Central memory CD8-positive, alpha-beta T cell (primary cell): ENCODE results near the gene GREB1L.

Experiments used
- ATAC-seq: fragments of 150-1000 bp; cut with Tn5 transposase; replicated peaks from 2 replicates; pipeline ENCODE4 v1.10.0; 2022; ENCODE audit warnings: mild to moderate bottlenecking, moderate FRiP score, moderate number of reproducible peaks; ENCODE audit not compliant: poor library complexity, severe bottlenecking; ENCODE audit errors: extremely low read depth
- DNase-seq, 2 donors: peaks; one replicate each; pipeline ENCODE4 v3.0.0; 2021; ENCODE audit warnings: low spot score in 2 of 2
- H3K27ac Mint-ChIP-seq: one replicate; pipeline ENCODE4 v1.8.0; 2022; ENCODE audit warnings: low read depth, mild to moderate bottlenecking, moderate library complexity, mixed read lengths
- H3K27me3 Mint-ChIP-seq: one replicate; pipeline ENCODE4 v1.8.0; 2022; ENCODE audit warnings: mixed read lengths
- H3K36me3 Mint-ChIP-seq: one replicate; pipeline ENCODE4 v1.8.0; 2022; ENCODE audit warnings: mild to moderate bottlenecking, moderate library complexity, mixed read lengths; ENCODE audit not compliant: insufficient read depth
- H3K4me1 Mint-ChIP-seq: one replicate; pipeline ENCODE4 v1.8.0; 2022; ENCODE audit warnings: mixed read lengths
- H3K4me3 Mint-ChIP-seq: one replicate; pipeline ENCODE4 v1.8.0; 2022; ENCODE audit warnings: mild to moderate bottlenecking, moderate library complexity, mixed read lengths
- H3K9me3 Mint-ChIP-seq: one replicate; pipeline ENCODE4 v1.8.0; 2022; ENCODE audit warnings: mixed read lengths

GREB1L gene

DNA sequence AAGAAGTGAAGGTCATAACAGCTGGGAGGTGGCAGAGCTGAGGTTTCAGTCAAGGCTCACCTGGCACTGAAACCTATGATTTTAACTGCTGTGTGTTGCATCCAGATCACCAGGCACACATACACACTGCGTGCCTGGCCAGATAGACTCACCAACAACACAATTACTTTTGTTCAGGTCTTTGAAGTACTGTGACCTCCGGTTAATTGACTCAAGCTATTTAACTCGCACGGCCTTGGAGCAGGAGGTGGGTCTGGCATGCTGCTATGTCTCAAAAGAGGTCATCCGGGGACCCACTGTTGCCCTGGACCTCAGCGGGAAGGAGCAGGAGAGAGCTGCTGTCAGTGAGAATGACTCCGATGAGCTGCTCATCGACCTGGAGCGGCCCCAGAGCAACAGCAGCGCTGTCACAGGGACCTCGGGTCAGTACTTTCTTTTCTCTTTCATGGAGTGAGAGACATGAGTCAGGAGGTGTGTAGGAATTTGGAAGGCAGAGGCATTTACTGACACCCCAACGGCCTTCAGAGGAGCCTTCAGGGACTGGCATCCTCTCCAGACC lies 254.3 kb downstream of the GREB1L start:
- no peak for DNase-seq
- H3K9me3 Mint-ChIP-seq = no peaks in the 10 kb centered on the region
- H3K36me3 Mint-ChIP-seq = no peaks in the 10 kb centered on the region
- H3K4me3 Mint-ChIP-seq = no peak overlapping the region
- H3K27me3 Mint-ChIP-seq = peaks cover 31% of the 10 kb centered on the region
- no peak for ATAC-seq
- no peaks in the 10 kb centered on the region for H3K4me1 Mint-ChIP-seq
- H3K27ac Mint-ChIP-seq = no peak overlapping the region

DNA sequence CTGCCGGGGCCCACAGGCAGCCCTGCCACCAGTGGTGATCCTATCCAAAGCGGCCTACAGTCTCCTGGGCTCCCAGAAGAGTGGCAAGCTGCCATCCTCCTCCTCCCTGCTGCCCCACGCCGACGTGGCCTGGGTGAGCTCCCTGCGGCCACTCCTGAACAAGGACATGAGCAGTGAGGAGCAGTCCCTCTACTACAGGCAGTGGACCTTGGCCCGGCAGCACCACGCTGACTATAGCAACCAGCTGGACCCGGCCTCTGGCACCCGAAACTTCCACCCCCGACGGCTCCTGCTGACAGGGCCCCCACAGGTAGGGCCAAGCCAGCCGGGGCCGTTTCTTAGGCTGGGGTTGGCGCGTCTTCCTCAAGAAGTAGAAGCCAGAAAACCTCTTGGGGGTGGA lies 258.0 kb downstream of the GREB1L start:
- Mint-ChIP-seq H3K4me3 (no peak overlapping the region), H3K4me1 (no peaks in the 10 kb centered on the region), H3K27ac (no peak overlapping the region), H3K27me3 (peaks cover 18% of the 10 kb centered on the region), H3K9me3 (no peaks in the 10 kb centered on the region), H3K36me3 (no peaks in the 10 kb centered on the region)
- no peak for DNase-seq
- no peak for ATAC-seq

DNA sequence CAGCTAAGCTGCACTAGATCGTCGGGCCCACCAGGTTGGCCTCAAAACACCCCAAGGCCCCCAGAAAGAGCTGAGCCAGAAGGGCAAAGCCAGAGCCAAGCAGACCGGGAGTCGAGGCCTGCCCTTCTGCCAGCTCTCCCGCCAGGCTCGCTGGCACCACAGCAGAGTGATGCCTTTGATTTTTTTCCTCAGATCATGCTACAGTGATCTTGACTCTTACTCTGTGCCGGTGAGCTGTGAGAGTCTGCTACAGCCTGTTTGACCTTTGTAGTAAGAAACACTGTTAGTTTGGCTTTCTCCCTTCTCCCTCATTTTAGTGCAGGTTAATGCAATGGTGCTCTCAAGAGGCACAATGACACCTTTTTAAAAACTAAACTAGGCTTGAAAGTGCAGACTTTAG lies 260.6 kb downstream of the GREB1L start:
- peaks cover 14% of the 10 kb centered on the region for H3K27me3 Mint-ChIP-seq

DNA sequence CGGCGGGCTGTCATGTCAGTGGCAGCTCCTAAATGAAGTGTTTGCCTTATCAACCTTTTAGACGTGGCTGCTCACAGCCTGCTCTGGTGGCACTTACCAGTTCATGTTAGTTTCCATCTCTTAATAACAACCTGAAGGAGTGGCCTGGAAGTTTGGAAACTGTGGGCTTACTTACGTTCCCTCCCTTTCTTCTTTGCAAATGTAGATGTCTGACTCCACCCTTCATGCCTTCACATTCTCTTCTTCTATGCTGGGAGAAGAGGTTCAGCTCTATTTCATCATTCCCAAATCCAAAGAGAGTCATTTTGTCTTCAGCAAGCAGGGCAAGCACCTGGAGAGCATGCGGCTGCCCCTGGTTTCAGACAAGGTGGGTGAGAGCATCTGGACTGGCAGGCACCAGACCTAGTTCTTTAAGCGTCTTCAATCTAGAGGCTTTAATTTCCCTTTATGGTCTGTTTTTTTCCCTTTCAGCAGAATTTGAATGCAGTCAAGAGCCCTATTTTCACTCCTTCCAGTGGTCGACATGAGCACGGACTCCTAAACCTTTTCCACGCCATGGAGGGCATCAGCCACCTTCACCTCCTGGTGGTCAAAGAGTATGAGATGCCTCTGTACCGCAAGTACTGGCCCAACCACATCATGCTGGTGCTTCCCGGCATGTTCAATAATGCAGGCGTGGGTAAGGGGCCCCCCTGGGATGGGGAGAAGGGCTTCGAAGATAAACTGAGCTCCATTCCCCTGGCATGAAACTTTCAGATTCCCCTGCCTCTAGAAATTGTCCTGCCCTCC lies 266.1 kb downstream of the GREB1L start:
- Mint-ChIP-seq H3K4me3 (no peak overlapping the region), H3K9me3 (no peaks in the 10 kb centered on the region)

More for the DNA sequence above, 260.6 kb downstream of the GREB1L start:
- Mint-ChIP-seq H3K36me3 (no peaks in the 10 kb centered on the region), H3K9me3 (no peaks in the 10 kb centered on the region), H3K27ac (no peak overlapping the region), H3K4me1 (no peaks in the 10 kb centered on the region), H3K4me3 (no peak overlapping the region)
- ATAC-seq (no peak), DNase-seq (no peak)

DNA sequence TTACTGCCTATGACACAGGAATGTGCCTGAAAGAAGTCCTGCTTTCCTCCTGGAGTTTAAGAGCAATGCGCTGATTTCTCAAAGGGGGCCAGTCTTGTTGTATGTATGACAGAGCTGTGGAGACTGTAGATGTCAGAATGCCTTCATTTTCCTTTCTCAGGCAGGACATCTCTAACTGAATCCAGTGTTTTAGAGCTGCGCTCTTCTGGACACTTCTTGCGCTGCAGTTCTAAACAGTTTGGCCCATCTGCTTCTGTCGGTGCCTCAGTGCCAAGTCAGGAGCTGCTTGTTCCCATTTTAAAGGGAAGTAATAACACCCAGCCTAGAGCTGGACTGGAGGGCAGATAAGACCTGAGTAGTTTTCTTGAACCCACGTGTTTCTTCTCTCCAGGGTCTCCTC lies 267.0 kb downstream of the GREB1L start:
- Mint-ChIP-seq H3K36me3 (peaks cover 3% of the 10 kb centered on the region), H3K27me3 (no peaks in the 10 kb centered on the region), H3K27ac (no peak overlapping the region), H3K4me3 (no peak overlapping the region), H3K9me3 (no peaks in the 10 kb centered on the region), H3K4me1 (no peaks in the 10 kb centered on the region)
- no peak for ATAC-seq
- DNase-seq = no peak

More for the DNA sequence above, 266.1 kb downstream of the GREB1L start:
- Mint-ChIP-seq H3K27me3 (no peaks in the 10 kb centered on the region), H3K27ac (no peak overlapping the region), H3K36me3 (no peaks in the 10 kb centered on the region), H3K4me1 (no peaks in the 10 kb centered on the region)
- no peak for ATAC-seq
- no peak for DNase-seq

DNA sequence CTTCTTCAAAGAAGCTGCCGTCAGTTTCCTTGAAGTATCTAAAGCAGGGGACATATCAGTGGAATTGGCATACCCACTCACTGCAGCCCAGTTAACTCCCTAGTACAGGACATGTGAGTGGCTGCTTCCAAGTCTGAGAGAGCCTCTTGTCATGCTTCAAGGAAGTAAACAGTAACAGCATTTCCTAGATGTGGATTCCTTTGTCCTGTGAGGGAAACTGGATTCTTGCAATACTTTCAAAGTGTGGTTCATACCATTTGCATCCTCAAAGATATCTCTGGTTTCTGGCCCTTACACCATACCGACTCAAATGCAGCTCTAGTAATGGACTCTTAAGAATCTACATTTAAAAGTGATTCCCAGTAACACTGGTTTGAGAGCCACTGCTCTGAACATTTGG lies 271.3 kb downstream of the GREB1L start:
- no peak for ATAC-seq
- no peaks in the 10 kb centered on the region for H3K27me3 Mint-ChIP-seq
- H3K9me3 Mint-ChIP-seq = no peaks in the 10 kb centered on the region
- no peak overlapping the region for H3K27ac Mint-ChIP-seq
- H3K4me3 Mint-ChIP-seq = no peak overlapping the region
- DNase-seq = no peak
- peaks cover 8% of the 10 kb centered on the region for H3K36me3 Mint-ChIP-seq
- H3K4me1 Mint-ChIP-seq = no peaks in the 10 kb centered on the region

DNA sequence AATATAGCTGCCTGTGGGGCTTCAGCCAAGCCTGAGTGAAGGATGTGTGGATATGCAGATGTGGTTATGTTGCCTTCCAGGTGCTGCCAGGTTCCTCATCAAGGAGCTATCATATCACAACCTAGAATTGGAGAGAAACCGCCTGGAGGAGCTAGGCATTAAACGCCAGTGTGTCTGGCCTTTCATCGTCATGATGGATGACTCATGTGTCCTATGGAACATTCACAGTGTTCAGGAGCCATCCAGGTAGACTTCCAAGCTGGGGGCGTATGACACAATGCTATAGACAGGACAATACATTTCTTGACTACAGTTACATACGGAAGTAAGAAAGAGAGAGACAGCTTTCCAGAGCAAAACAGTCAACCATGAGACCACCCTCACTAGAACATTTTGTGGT lies 271.7 kb downstream of the GREB1L start:
- H3K27ac Mint-ChIP-seq = no peak overlapping the region

DNA sequence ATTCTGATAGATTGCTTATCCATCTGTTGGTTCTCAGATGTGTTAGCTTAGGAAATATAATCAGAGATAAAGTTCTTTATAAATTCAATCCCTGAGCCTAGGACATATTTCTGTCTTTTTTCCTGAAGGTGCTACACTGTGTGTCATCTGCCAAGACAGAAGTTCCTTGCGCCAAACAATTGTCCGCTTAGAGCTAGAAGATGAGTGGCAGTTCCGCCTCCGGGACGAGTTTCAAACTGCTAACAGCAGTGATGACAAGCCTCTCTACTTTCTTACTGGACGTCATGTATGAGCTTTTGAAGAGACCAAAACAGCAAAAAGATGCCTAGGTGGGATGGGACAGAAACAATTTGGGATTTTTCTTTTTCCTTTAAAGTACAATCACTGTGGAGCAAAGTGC lies 280.5 kb downstream of the GREB1L start:
- Mint-ChIP-seq H3K36me3 (peaks cover 25% of the 10 kb centered on the region), H3K4me3 (no peak overlapping the region)

More for the DNA sequence above, 271.7 kb downstream of the GREB1L start:
- no peaks in the 10 kb centered on the region for H3K27me3 Mint-ChIP-seq
- no peaks in the 10 kb centered on the region for H3K9me3 Mint-ChIP-seq
- peaks cover 9% of the 10 kb centered on the region for H3K36me3 Mint-ChIP-seq
- no peak overlapping the region for H3K4me3 Mint-ChIP-seq
- DNase-seq = no peak
- no peak for ATAC-seq
- H3K4me1 Mint-ChIP-seq = no peaks in the 10 kb centered on the region

DNA sequence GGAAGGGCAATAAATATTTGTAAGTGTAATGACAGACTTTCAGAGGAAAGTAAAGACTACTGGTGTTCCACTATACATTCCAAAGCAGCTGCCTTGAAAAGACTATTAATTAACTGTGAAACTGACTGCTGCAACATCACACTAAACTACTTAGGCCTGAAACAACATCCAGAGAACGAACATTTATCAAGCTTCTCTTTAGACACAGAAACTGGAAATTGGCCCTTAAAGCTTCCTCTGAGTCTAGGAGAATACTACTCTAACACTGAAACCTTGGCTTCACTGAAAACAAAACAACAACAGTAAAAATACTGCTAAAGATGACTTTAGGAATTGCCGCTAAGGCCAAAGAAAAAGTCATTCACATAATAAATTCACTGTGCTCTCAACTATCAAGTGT lies 283.9 kb downstream of the GREB1L start:
- Mint-ChIP-seq H3K36me3 (peaks cover 37% of the 10 kb centered on the region), H3K4me3 (no peak overlapping the region), H3K9me3 (no peaks in the 10 kb centered on the region), H3K4me1 (peaks cover 9% of the 10 kb centered on the region), H3K27ac (no peak overlapping the region), H3K27me3 (no peaks in the 10 kb centered on the region)
- no peak for DNase-seq
- ATAC-seq = no peak

More for the DNA sequence above, 280.5 kb downstream of the GREB1L start:
- H3K9me3 Mint-ChIP-seq = no peaks in the 10 kb centered on the region
- H3K4me1 Mint-ChIP-seq = peaks cover 8% of the 10 kb centered on the region
- ATAC-seq (no peak), DNase-seq (no peak)
- no peak overlapping the region for H3K27ac Mint-ChIP-seq
- no peaks in the 10 kb centered on the region for H3K27me3 Mint-ChIP-seq

DNA sequence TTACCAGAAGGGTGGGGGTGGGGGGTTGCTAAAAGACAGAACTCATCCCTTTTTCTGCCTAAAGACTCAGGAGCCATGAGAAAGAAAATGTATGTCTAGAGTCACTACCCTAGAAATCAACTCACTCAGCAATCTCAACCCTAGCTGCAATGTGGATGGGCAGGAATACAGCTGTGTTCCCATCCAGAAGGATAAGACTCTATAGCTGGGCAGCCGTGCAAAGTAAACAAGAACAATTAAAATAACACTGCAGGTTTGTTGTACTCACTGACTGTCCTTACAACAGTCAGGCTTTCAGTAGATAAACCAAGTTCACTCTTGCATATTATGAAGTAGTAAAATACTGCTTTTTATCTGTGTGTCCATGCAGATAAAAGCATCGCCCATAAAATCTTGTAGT lies 284.4 kb downstream of the GREB1L start:
- no peak overlapping the region for H3K27ac Mint-ChIP-seq
- no peak for DNase-seq
- peaks cover 39% of the 10 kb centered on the region for H3K36me3 Mint-ChIP-seq
- no peaks in the 10 kb centered on the region for H3K9me3 Mint-ChIP-seq
- peaks cover 9% of the 10 kb centered on the region for H3K4me1 Mint-ChIP-seq
- ATAC-seq = no peak
- H3K27me3 Mint-ChIP-seq = no peaks in the 10 kb centered on the region
- no peak overlapping the region for H3K4me3 Mint-ChIP-seq

DNA sequence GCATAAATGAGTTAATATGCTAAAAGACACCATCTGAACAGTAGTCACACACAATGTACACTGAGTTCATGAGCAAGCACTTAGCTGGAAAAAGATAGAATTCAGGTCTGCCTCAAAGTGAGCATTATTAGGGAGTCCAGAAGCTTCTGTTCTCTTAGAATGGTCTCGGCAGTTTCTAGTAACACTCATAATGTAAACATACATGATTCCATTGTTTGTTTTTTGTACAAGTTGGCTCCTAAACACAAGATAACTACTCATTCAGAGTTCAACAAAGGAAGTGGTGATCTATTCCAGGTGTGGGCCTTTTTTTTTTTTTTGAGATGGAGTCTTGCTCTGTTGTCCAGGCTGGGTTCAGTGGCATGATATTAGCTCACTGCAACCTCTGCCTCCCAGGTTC lies 292.3 kb downstream of the GREB1L start:
- Mint-ChIP-seq H3K27me3 (no peaks in the 10 kb centered on the region), H3K27ac (no peak overlapping the region), H3K4me1 (no peaks in the 10 kb centered on the region), H3K9me3 (no peaks in the 10 kb centered on the region), H3K36me3 (peaks cover 56% of the 10 kb centered on the region), H3K4me3 (no peak overlapping the region)
- ATAC-seq = no peak
- DNase-seq = no peak

DNA sequence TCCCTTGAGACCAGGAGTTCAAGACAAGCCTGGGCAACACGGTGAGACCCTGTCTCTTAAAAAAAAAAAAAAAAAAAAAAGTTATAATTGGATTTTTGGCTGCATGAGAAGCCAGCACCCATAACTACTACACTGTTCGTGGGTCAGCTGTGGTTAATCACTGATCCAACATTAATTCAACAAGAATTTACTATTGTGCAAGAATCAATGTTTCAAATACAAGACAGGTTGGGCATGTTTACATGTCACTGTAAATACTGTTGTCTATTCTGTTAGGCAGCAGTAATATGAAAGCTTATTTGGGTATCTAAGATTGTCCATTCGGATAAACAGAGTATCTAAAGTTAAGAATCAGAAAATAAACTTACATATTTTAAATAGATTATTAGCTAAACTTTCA lies 296.2 kb downstream of the GREB1L start:
- Mint-ChIP-seq H3K36me3 (peaks cover 44% of the 10 kb centered on the region), H3K9me3 (no peaks in the 10 kb centered on the region), H3K27ac (no peak overlapping the region), H3K27me3 (no peaks in the 10 kb centered on the region), H3K4me3 (no peak overlapping the region), H3K4me1 (peaks cover 6% of the 10 kb centered on the region)
- ATAC-seq = no peak
- no peak for DNase-seq

DNA sequence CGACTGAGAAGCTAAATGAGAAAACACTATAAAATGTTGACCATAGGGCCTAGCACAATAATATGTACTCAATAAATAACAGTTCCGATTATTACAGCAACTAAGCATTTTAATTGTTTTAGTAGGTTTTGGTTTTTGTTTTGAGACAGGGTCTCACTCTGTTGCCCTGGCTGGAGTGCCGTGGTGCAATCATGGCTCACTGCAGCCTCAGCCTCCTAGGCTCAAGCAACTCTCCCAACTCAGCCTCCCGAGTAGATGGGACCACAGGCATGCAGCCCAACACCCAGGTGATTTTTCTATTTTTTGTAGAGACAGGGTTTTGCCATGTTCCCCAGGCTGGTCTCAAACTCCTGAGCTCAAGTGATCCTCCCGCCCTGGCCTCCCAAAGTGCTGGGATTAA lies 304.4 kb downstream of the GREB1L start:
- Mint-ChIP-seq H3K9me3 (no peaks in the 10 kb centered on the region), H3K36me3 (peaks cover 35% of the 10 kb centered on the region), H3K27ac (no peak overlapping the region), H3K27me3 (no peaks in the 10 kb centered on the region), H3K4me3 (no peak overlapping the region), H3K4me1 (peaks cover 14% of the 10 kb centered on the region)
- DNase-seq = no peak
- ATAC-seq = no peak
